Measurements from ENCODE around the gene PFDN2.

DNA sequence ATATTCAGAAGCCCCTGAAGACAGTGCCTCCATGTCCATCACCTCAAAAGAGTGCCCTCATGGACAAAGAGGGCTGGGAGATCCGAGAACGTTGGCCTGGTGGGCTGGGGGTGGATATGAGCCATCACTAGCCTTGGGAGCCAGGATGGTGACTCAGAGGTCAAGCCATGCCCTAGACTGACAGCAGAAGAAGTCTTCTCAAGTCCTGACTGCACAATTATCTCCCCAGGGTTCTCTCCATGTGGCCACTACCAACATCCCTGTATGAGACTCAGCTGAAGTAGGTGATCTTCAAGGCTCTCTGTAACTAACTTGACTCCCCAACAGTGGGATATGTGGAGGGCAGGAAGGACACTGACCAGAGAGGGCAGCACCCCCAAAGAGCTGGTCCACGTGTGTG is 64.9 kb downstream of the PFDN2 start:
- TF ChIP-seq CTCF (IDR thresholded peaks at IDR 0.05) (no peak), EP300 (IDR thresholded peaks at IDR 0.05) (no peak), POLR2A (IDR thresholded peaks at IDR 0.05) (no peak), POLR2AphosphoS5 (IDR thresholded peaks at IDR 0.05) (no peak)
